Measurements from ENCODE around the gene LCORL. TPM values are rescaled to one million over a fixed set of nuclear protein-coding genes. Genes with fewer than 3 reads are reported as not detected.

LCORL gene
- total and polyA plus RNA-seq, 9 of the 15 experiments (the other 6 are each of a cell fraction or from before 2014, with no cell fraction given) = 3.1 to 24.5 (median 11.1) TPM

DNA sequence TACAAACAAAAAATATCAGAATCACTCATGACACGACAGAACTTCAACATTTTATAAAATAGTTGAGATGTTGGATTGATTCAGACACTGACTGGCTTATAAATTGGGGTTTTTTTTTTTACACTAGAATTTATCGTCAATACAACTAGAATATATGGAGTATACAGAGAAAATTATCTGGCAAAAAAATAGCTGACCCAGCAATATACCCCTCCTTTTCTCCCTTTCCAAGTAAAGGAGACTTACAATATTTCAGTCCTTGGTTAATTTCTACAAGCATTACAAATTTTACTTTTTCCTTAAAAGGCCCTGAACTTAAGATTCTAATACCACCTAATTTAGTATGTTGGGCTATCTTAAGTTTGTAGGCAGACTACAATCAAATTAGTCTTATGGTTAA is 76.3 kb downstream of the LCORL start:
- TF ChIP-seq MAFF (IDR thresholded peaks at IDR 0.05; ENCODE audit: low read length) (peak; percentile 84), MAFG (tag; conservative IDR thresholded peaks at IDR 0.05) (peak; percentile 60), SMARCC2 (IDR thresholded peaks at IDR 0.05; ENCODE audit: low read depth) (no peak), ZNF316 (IDR thresholded peaks at IDR 0.05) (peak; percentile 86), C11orf30 (IDR thresholded peaks at IDR 0.05; ENCODE audit: low read depth) (peak; percentile 65), MAFK (IDR thresholded peaks at IDR 0.05; ENCODE audit: low read length) (peak; percentile 85), MEF2A (IDR thresholded peaks at IDR 0.05; ENCODE audit: control insufficient read depth, low read depth, low read length) (no peak)
- H3K79me2 ChIP-seq (ENCODE audit: control insufficient read depth, insufficient read depth, low read length) = no peaks in the 10 kb centered on the region
- no peaks in the 10 kb centered on the region for H3K9me3 ChIP-seq (replicated peaks; ENCODE audit: control insufficient read depth, insufficient read depth, low read depth, low read length)
- H3K9ac ChIP-seq (ENCODE audit: insufficient read depth in 1 of 2, low read depth in 2 of 2, low read length in 2 of 2) = no peak overlapping the region
- H3K9me1 ChIP-seq (ENCODE audit: control insufficient read depth, insufficient read depth, low read length) = no peaks in the 10 kb centered on the region
- no peak overlapping the region for H3K4me2 ChIP-seq (ENCODE audit: insufficient read depth, low read length)
- H2AFZ ChIP-seq (ENCODE audit: low read depth, low read length) = no peak overlapping the region
- H3K27ac ChIP-seq (ENCODE audit: extremely low read depth, low read depth, low read length) = no peak overlapping the region
- WGBS (ENCODE audit: insufficient coverage, low coverage, missing lambda C conversion rate) = 93% methylated on average over 2 of the region's 2 CpGs
- no peaks in the 10 kb centered on the region for H3K4me1 ChIP-seq (replicated peaks in 1 of 2; ENCODE audit: control insufficient read depth in 2 of 2, insufficient read depth in 2 of 2, low read length in 2 of 2)
- FAIRE-seq (no peak), ATAC-seq (no peak), DNase-seq (ENCODE audit: extremely low read depth in 1 of 4, low spot score in 3 of 4) (no peak)
- intact Hi-C loops (cut with micrococcal nuclease) (no loop called here), in situ Hi-C loops (cut with MboI) (no loop called here)
- no peak overlapping the region for H3K4me3 ChIP-seq
- H3K27me3 ChIP-seq (ENCODE audit: control insufficient read depth in 2 of 2, insufficient read depth in 2 of 2, low read length in 2 of 2) = no peaks in the 10 kb centered on the region
- BruUV-seq (replicated peaks) = no TSS peak
- ChIA-PET CTCF (ENCODE audit: low intra/inter-chr PET ratio) (no interaction called here), POLR2A (no interaction called here)
- peaks cover 11% of the 10 kb centered on the region; the same call in 1 of the 3 replicates for H3K36me3 ChIP-seq (ENCODE audit: control insufficient read depth, insufficient read depth, low read length)
- H4K20me1 ChIP-seq (replicated peaks; ENCODE audit: control insufficient read depth, insufficient read depth, low read length) = no peaks in the 10 kb centered on the region

DNA sequence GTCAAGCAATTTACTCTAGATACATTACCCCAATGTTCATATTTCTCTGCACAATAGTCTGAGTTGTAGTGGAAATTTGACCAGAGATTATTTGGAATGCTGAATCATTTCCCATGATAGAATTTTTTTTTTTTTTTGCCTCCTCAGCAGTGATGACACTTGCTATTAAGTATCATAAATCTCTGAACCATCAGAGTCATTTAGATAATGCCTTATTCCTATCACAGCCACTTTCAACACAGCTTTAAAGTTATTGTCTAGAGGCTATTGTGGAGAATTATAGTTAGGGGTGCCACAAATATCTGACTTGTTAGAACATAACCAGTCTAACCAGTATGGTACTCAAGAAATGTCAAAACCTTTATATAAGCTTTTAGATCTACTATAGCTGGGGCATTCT is 79.8 kb downstream of the LCORL start:
- Histone ChIP-seq H3K36me3 (ENCODE audit: control insufficient read depth, insufficient read depth, low read length) (peaks cover 6% of the 10 kb centered on the region; the same call in 1 of the 3 replicates), H3K4me3 (no peak overlapping the region), H3K27me3 (ENCODE audit: control insufficient read depth in 2 of 2, insufficient read depth in 2 of 2, low read length in 2 of 2) (no peaks in the 10 kb centered on the region), H4K20me1 (replicated peaks; ENCODE audit: control insufficient read depth, insufficient read depth, low read length) (no peaks in the 10 kb centered on the region), H3K4me1 (replicated peaks in 1 of 2; ENCODE audit: control insufficient read depth in 2 of 2, insufficient read depth in 2 of 2, low read length in 2 of 2) (no peaks in the 10 kb centered on the region), H3K27ac (ENCODE audit: extremely low read depth, low read depth, low read length) (no peak overlapping the region), H3K9me3 (replicated peaks; ENCODE audit: control insufficient read depth, insufficient read depth, low read depth, low read length) (no peaks in the 10 kb centered on the region), H3K9me1 (ENCODE audit: control insufficient read depth, insufficient read depth, low read length) (no peaks in the 10 kb centered on the region), H2AFZ (ENCODE audit: low read depth, low read length) (no peak overlapping the region), H3K9ac (ENCODE audit: insufficient read depth in 1 of 2, low read depth in 2 of 2, low read length in 2 of 2) (no peak overlapping the region), H3K79me2 (ENCODE audit: control insufficient read depth, insufficient read depth, low read length) (no peaks in the 10 kb centered on the region), H3K4me2 (ENCODE audit: insufficient read depth, low read length) (no peak overlapping the region)
- in situ Hi-C loops (cut with MboI) = no loop called here
- ChIA-PET CTCF (ENCODE audit: low intra/inter-chr PET ratio) (no interaction called here), POLR2A (no interaction called here)
- BruUV-seq (replicated peaks) = no TSS peak
- intact Hi-C loops (cut with micrococcal nuclease) = no loop called here
- ATAC-seq = no peak
- DNase-seq (ENCODE audit: extremely low read depth in 1 of 4, low spot score in 3 of 4) = no peak
- FAIRE-seq = no peak
- TF ChIP-seq GATA2 (CRISPR knock-in tag; IDR thresholded peaks at IDR 0.05) (no peak), LEF1 (IDR thresholded peaks at IDR 0.05) (no peak), ZNF316 (IDR thresholded peaks at IDR 0.05) (peak; percentile 75), CBX3 (IDR thresholded peaks at IDR 0.05; ENCODE audit: borderline replicate concordance in 1 of 2, low read length in 2 of 2) (no peak), ZNF134 (CRISPR knock-in tag; conservative IDR thresholded peaks at IDR 0.05) (no peak), ESRRA (IDR thresholded peaks at IDR 0.05; ENCODE audit: borderline replicate concordance, low read depth) (no peak), C11orf30 (IDR thresholded peaks at IDR 0.05; ENCODE audit: low read depth) (peak; percentile 34; the same call in 1 of the 2 replicates)
- TF ChIP-seq, protein P1, sequence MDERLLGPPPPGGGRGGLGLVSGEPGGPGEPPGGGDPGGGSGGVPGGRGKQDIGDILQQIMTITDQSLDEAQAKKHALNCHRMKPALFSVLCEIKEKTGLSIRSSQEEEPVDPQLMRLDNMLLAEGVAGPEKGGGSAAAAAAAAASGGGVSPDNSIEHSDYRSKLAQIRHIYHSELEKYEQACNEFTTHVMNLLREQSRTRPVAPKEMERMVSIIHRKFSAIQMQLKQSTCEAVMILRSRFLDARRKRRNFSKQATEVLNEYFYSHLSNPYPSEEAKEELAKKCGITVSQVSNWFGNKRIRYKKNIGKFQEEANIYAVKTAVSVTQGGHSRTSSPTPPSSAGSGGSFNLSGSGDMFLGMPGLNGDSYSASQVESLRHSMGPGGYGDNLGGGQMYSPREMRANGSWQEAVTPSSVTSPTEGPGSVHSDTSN (CRISPR knock-in tag; IDR thresholded peaks at IDR 0.05; ENCODE audit: low read depth) = no peak
- TF ChIP-seq, protein P1 (tag; conservative IDR thresholded peaks at IDR 0.05; ENCODE audit: low read depth) = peak; percentile 63; the same call in 1 of the 2 replicates

All from K562 (cell line).